ENCODE results near the gene TMTC3. TPM values are rescaled to one million over a fixed set of nuclear protein-coding genes. Genes with fewer than 3 reads are reported as not detected.

TMTC3 gene
- total and polyA plus RNA-seq, 2 donors (not counting 3 experiments of a cell fraction or from before 2014, with no cell fraction given) = 7.8 to 36.5 TPM

- Histone ChIP-seq H3K9me3 (replicated peaks; ENCODE audit: control insufficient read depth, insufficient read depth, low read length) (no peaks in the 10 kb centered on the region), H4K20me1 (replicated peaks; ENCODE audit: control insufficient read depth, extremely low read depth, insufficient read depth, low read length) (no peaks in the 10 kb centered on the region), H3K4me2 (ENCODE audit: insufficient read depth, low read length) (peak overlapping the region; percentile 48), H3K36me3 (ENCODE audit: control insufficient read depth in 2 of 2, extremely low read depth in 1 of 2, insufficient read depth in 2 of 2, low read length in 2 of 2) (no peaks in the 10 kb centered on the region), H3K9ac (replicated peaks; ENCODE audit: extremely low read depth, insufficient read depth, low read length) (peak overlapping the region; percentile 19), H2AFZ (ENCODE audit: low read depth, low read length) (peak overlapping the region; percentile 90), H3K9me1 (replicated peaks; ENCODE audit: control insufficient read depth, extremely low read depth, insufficient read depth, low read length) (no peaks in the 10 kb centered on the region), H3K79me2 (ENCODE audit: control insufficient read depth, insufficient read depth, low read length) (no peaks in the 10 kb centered on the region), H3K27me3 (ENCODE audit: control insufficient read depth in 2 of 2, insufficient read depth in 2 of 2, low read length in 2 of 2) (no peaks in the 10 kb centered on the region), H3K4me3 (replicated peaks in 1 of 3; ENCODE audit: insufficient read depth in 1 of 3, low read depth in 1 of 3, low read length in 3 of 3) (no peak overlapping the region), H3K27ac (ENCODE audit: insufficient read depth, low read depth, low read length) (peak overlapping the region; percentile 80), H3K4me1 (ENCODE audit: control insufficient read depth, extremely low read depth, insufficient read depth, low read length) (peaks cover 21% of the 10 kb centered on the region)
- intact Hi-C loops (cut with micrococcal nuclease) (loop anchor here (1.0 to 10.0 kb wide), 3 partner anchors 57 to 313 kb away; no protein-coding TSS in a partner anchor), dilution Hi-C loops (cut with MboI; ENCODE audit: extremely low pct_ligation_motif_present, low sequenced_read_pairs) (no loop called here)
- POLR2A ChIA-PET = no interaction called here
- DNase-seq (ENCODE audit: low read depth, low spot score) = peak; percentile 89
- peak; percentile 8 for FAIRE-seq
- no TSS peak for BruUV-seq (replicated peaks)
- CTCF ChIA-PET = interaction anchor here (0.6 kb wide), 1 partner anchor 57 kb away, joined by 3 read pairs; no protein-coding TSS in a partner anchor
- TF ChIP-seq FOS (IDR thresholded peaks at IDR 0.05; ENCODE audit: borderline replicate concordance, insufficient read depth, low read length) (peak; percentile 98), JUN (IDR thresholded peaks at IDR 0.05; ENCODE audit: borderline replicate concordance, insufficient read depth, insufficient read length, low read depth) (peak; percentile 70), POLR2A (IDR thresholded peaks at IDR 0.05; ENCODE audit: low read depth, low read length) (no peak), CTCF (IDR thresholded peaks at IDR 0.05; ENCODE audit: extremely low read depth in 1 of 2, insufficient read depth in 1 of 2, low read depth in 1 of 2, low read length in 2 of 2) (no peak), MYC (IDR thresholded peaks at IDR 0.05; ENCODE audit: low read depth, low read length) (peak; percentile 19), POLR2AphosphoS5 (IDR thresholded peaks at IDR 0.05; ENCODE audit: insufficient read depth, low read depth, low read length) (no peak)
Measured at GRCh38 chr12:88241862-88242570, 99.9 kb downstream of the TMTC3 start.

All from endothelial cell of umbilical vein (primary cell).